Measurements from ENCODE around the gene CCDC15. TPM values are rescaled to one million over a fixed set of nuclear protein-coding genes. Genes with fewer than 3 reads are reported as not detected.

The CCDC15 gene
- total and polyA plus RNA-seq, 2 experiments from 2014 or later, result 2.9 to 3.3 TPM

- Mint-ChIP-seq H3K27me3 (ENCODE audit: insufficient read depth, low read depth, poor library complexity) (peaks cover 1% of the 10 kb centered on the region), H3K36me3 (ENCODE audit: low read depth) (peaks cover 14% of the 10 kb centered on the region), H3K4me3 (no peak overlapping the region), H3K4me1 (no peaks in the 10 kb centered on the region; the same call in 2 of the 3 replicates), H3K9me3 (peaks cover 3% of the 10 kb centered on the region; the same call in 2 of the 3 replicates), H3K27ac (no peak overlapping the region)
- Histone ChIP-seq H3K4me3 (no peak overlapping the region), H3F3A (replicated peaks; ENCODE audit: low read depth) (no peaks in the 10 kb centered on the region), H3K79me2 (replicated peaks; ENCODE audit: insufficient read depth) (no peaks in the 10 kb centered on the region), H3K4me1 (ENCODE audit: insufficient read depth) (no peaks in the 10 kb centered on the region), H3K27ac (ENCODE audit: low read depth) (no peak overlapping the region), H4K20me1 (replicated peaks; ENCODE audit: insufficient read depth) (no peaks in the 10 kb centered on the region), H3K4me2 (no peak overlapping the region), H3K27me3 (ENCODE audit: insufficient read depth) (no peaks in the 10 kb centered on the region), H3K9me2 (ENCODE audit: insufficient read depth) (no peaks in the 10 kb centered on the region), H2AFZ (no peak overlapping the region), H3K36me3 (ENCODE audit: insufficient read depth) (no peaks in the 10 kb centered on the region)
- TF ChIP-seq REST (IDR thresholded peaks at IDR 0.05; ENCODE audit: unreplicated experiment), result no peak
- TF ChIP-seq JUNB (IDR thresholded peaks at IDR 0.05; ENCODE audit: unreplicated experiment), result no peak
- no peak for TF ChIP-seq STAT1 (IDR thresholded peaks at IDR 0.05; ENCODE audit: unreplicated experiment)
- no peak for TF ChIP-seq EZH2 (IDR thresholded peaks at IDR 0.05; ENCODE audit: low read depth, unreplicated experiment)
- TF ChIP-seq CTCF (conservative IDR thresholded peaks at IDR 0.05; ENCODE audit: low read depth in 2 of 2), result no peak
- TF ChIP-seq NANOG (IDR thresholded peaks at IDR 0.05; ENCODE audit: borderline replicate concordance), result no peak
- no peak for TF ChIP-seq ZNF331 (CRISPR knock-in tag; IDR thresholded peaks at IDR 0.05; ENCODE audit: low read depth)
- no peak for TF ChIP-seq ETS1 (IDR thresholded peaks at IDR 0.05)
- no peak for TF ChIP-seq CREB1 (CRISPR knock-in tag; IDR thresholded peaks at IDR 0.05; ENCODE audit: low read depth)
- no peak for TF ChIP-seq EZH2phosphoT487 (IDR thresholded peaks at IDR 0.05; ENCODE audit: unreplicated experiment)
- no peak for TF ChIP-seq ZNF114 (CRISPR knock-in tag; IDR thresholded peaks at IDR 0.05)
- TF ChIP-seq POLR2AphosphoS5 (IDR thresholded peaks at IDR 0.05; ENCODE audit: low read depth), result no peak
- no peak for TF ChIP-seq ZNF462 (CRISPR knock-in tag; IDR thresholded peaks at IDR 0.05)
- DNase-seq (ENCODE audit: low spot score), result no peak
- no peak for ATAC-seq
Measured at GRCh38 chr11:124982043-124982442, 28.0 kb downstream of the CCDC15 start.
